Measurements from ENCODE around the gene PLA2G1B.
A peak's percentile ranks its signal among the peaks of the same experiment; 100 is the strongest.

PLA2G1B gene

GRCh38 chr12:120324841-120325417, 2.6 kb downstream of the PLA2G1B start:
- DNase-seq (ENCODE audit: low read depth, low spot score), result no peak

GRCh38 chr12:120323772-120324171, 3.8 kb downstream of the PLA2G1B start:
- DNase-seq (ENCODE audit: low read depth, low spot score), result no peak

GRCh38 chr12:120321382-120322202, 6.0 kb downstream of the PLA2G1B start:
- DNase-seq (ENCODE audit: low read depth, low spot score), result no peak

GRCh38 chr12:120317224-120318105, 10.1 kb downstream of the PLA2G1B start:
- DNase-seq (ENCODE audit: low read depth, low spot score), result peak; percentile 100

- no peak for DNase-seq (ENCODE audit: low read depth, low spot score)
These were observed 10.8 kb downstream of the PLA2G1B start for GRCh38 chr12:120316798-120317223.

- DNase-seq (ENCODE audit: low read depth, low spot score), result peak; percentile 70
These were observed 13.4 kb downstream of the PLA2G1B start for GRCh38 chr12:120314220-120314619.

GRCh38 chr12:120301962-120302815, 25.4 kb downstream of the PLA2G1B start, which contains the start of gene SIRT4:
SIRT4 (plus strand) TSS chr12:120302321; CDS start chr12:120303562, 1,241 bp downstream.
- DNase-seq (ENCODE audit: low read depth, low spot score), result peak; percentile 93

GRCh38 chr12:120292661-120293531, 34.7 kb downstream of the PLA2G1B start, which contains the start of gene RNU4-1:
RNU4-1 (minus strand) TSS chr12:120293237.
- DNase-seq (ENCODE audit: low read depth, low spot score), result peak; percentile 96

GRCh38 chr12:120292411-120292660, 35.2 kb downstream of the PLA2G1B start:
- no peak for DNase-seq (ENCODE audit: low read depth, low spot score)

- peak; percentile 85 for DNase-seq (ENCODE audit: low read depth, low spot score)
These were observed 36.8 kb downstream of the PLA2G1B start for GRCh38 chr12:120290609-120291305.

- DNase-seq (ENCODE audit: low read depth, low spot score), result no peak
These were observed 40.1 kb downstream of the PLA2G1B start for GRCh38 chr12:120287491-120287890.

- DNase-seq (ENCODE audit: low read depth, low spot score), result peak; percentile 60
These were observed 40.6 kb downstream of the PLA2G1B start for GRCh38 chr12:120286768-120287490.

- DNase-seq (ENCODE audit: low read depth, low spot score), result no peak
These were observed 43.2 kb downstream of the PLA2G1B start for GRCh38 chr12:120284381-120284780.

- DNase-seq (ENCODE audit: low read depth, low spot score), result peak; percentile 80
These were observed 44.3 kb downstream of the PLA2G1B start for GRCh38 chr12:120283318-120283717.

- DNase-seq (ENCODE audit: low read depth, low spot score), result no peak
These were observed 49.2 kb downstream of the PLA2G1B start for GRCh38 chr12:120278137-120279069.

- no peak for DNase-seq (ENCODE audit: low read depth, low spot score)
These were observed 50.8 kb downstream of the PLA2G1B start for GRCh38 chr12:120276734-120277133.

All from ELF-1 (cell line).